GM12878 (cell line): Measurements from ENCODE around the gene POLR3E. TPM values are rescaled to one million over a fixed set of nuclear protein-coding genes. Genes with fewer than 3 reads are reported as not detected.

ENCODE experiments used
- ATAC-seq: fragments of 200-7000 bp; cut with Tn5 transposase; 3 replicates; pipeline ENCODE4 v1.9.1; 2020; ENCODE audit warnings: mild to moderate bottlenecking, moderate library complexity
- BruUV-seq: library from RNA; stranded (reverse); fragments of 400-500 nt; replicated peaks from 2 replicates; lab custom pipeline; 2021; lab: Mats Ljungman, UMichigan
- CTCF ChIA-PET: fragments of 300-600 bp; sonication (Branson Sonifier 250); formaldehyde crosslinking; extraction: SDS; loops from one replicate; lab custom pipeline; 2021; ENCODE audit warnings: inconsistent platforms; lab: Yijun Ruan, JAX
- POLR2A ChIA-PET: fragments of 350-600 bp; formaldehyde crosslinking; extraction: SDS; loops from one replicate; lab custom pipeline; 2021; ENCODE audit warnings: inconsistent platforms; lab: Charles Lee
- RAD21 ChIA-PET: fragments of 300-600 bp; sonication (Branson Sonifier 250); formaldehyde crosslinking; loops from one replicate; lab custom pipeline; 2023; ENCODE audit warnings: antibody characterized with exemption; ENCODE audit not compliant: unreplicated experiment; lab: Charles Lee
- SMC1A ChIA-PET: fragments of 300-600 bp; sonication (Branson Sonifier 250); formaldehyde crosslinking; loops from one replicate; lab custom pipeline; 2023; ENCODE audit not compliant: unreplicated experiment, uncharacterized antibody; lab: Charles Lee
- DNase-seq: peaks from one replicate; pipeline ENCODE4 v3.0.0-alpha.2; 2011; ENCODE audit warnings: low read depth, low spot score
- FAIRE-seq: peaks from 3 replicates; lab custom pipeline; 2011; peaks lifted over from hg19 to GRCh38; lab: Jason Lieb, UNC
- H2AFZ ChIP-seq: 2 replicates; pipeline ENCODE4 v1.6.0; 2011; ENCODE audit warnings: low read depth, low read length, control low read depth; ENCODE audit not compliant: control insufficient read depth
- H3K27ac ChIP-seq: 2 replicates; pipeline ENCODE4 v1.5.1; 2011; ENCODE audit warnings: control low read depth; ENCODE audit not compliant: control insufficient read depth, insufficient read depth
- H3K27me3 ChIP-seq, 2 experiments: replicated peaks in 1 of 2; 2 replicates each; pipeline versions ENCODE4 v1.6.0 to v1.6.1; 2011; ENCODE audit warnings: low read length in 1 of 2; ENCODE audit not compliant: control insufficient read depth in 2 of 2, insufficient read depth in 2 of 2
- H3K36me3 ChIP-seq, 2 experiments: 2 replicates each; pipeline ENCODE4 v1.5.1; 2011; ENCODE audit warnings: low read length in 1 of 2; ENCODE audit not compliant: control insufficient read depth in 2 of 2, insufficient read depth in 2 of 2
- H3K4me1 ChIP-seq: 2 replicates; pipeline ENCODE4 v1.6.1; 2011; ENCODE audit warnings: mild to moderate bottlenecking, low read length, moderate library complexity, mixed read lengths; ENCODE audit not compliant: control insufficient read depth, insufficient read depth
- H3K4me2 ChIP-seq: 2 replicates; pipeline ENCODE4 v1.6.0; 2011; ENCODE audit warnings: control low read depth; ENCODE audit not compliant: control insufficient read depth, insufficient read depth
- H3K4me3 ChIP-seq: fragments of 200-600 bp; sonication (generic); 2 replicates; pipeline ENCODE4 v1.5.1; 2016
- H3K79me2 ChIP-seq: 2 replicates; pipeline ENCODE4 v1.6.0; 2011; ENCODE audit warnings: low read length; ENCODE audit not compliant: control insufficient read depth, insufficient read depth
- H3K9ac ChIP-seq: 2 replicates; pipeline ENCODE4 v1.8.0; 2011; ENCODE audit warnings: low read length, control low read depth, mixed read lengths; ENCODE audit not compliant: control insufficient read depth, insufficient read depth
- H3K9me3 ChIP-seq: replicated peaks from 3 replicates; pipeline ENCODE4 v1.5.1; 2011; ENCODE audit warnings: mild to moderate bottlenecking, low read length; ENCODE audit not compliant: control insufficient read depth, insufficient read depth
- H4K20me1 ChIP-seq: 2 replicates; pipeline ENCODE4 v1.6.0; 2011; ENCODE audit not compliant: control insufficient read depth, insufficient read depth
- CBX3 ChIP-seq: fragments of 200-600 bp; sonication (generic); IDR thresholded peaks from 2 replicates; pipeline ENCODE4 v1.6.1; 2016; ENCODE audit warnings: low read depth, borderline replicate concordance
- E2F8 ChIP-seq: fragments of 450-650 bp; IDR thresholded peaks from 2 replicates; pipeline ENCODE4 v1.6.1; 2018; ENCODE audit warnings: mild to moderate bottlenecking, low read depth, moderate library complexity; ENCODE audit not compliant: partially characterized antibody
- GABPA ChIP-seq: IDR thresholded peaks from 2 replicates; pipeline ENCODE4 v1.6.1; 2014; ENCODE audit warnings: antibody characterized with exemption, low read depth, mild to moderate bottlenecking, inconsistent platforms
- PBX3 ChIP-seq: IDR thresholded peaks from 2 replicates; pipeline ENCODE4 v1.6.1; 2011; ENCODE audit warnings: mild to moderate bottlenecking, low read depth, low read length, moderate library complexity; ENCODE audit not compliant: insufficient replicate concordance
- POU2F2 ChIP-seq: IDR thresholded peaks from 3 replicates; pipeline ENCODE4 v1.6.1; 2011; ENCODE audit warnings: low read depth, mild to moderate bottlenecking, low read length, borderline replicate concordance
- SIN3A ChIP-seq: IDR thresholded peaks from 2 replicates; pipeline ENCODE4 v1.6.1; 2012; ENCODE audit warnings: low read depth, low read length, improper control_type of control experiment
- TCF12 ChIP-seq: IDR thresholded peaks from 2 replicates; pipeline ENCODE4 v1.6.1; 2011; ENCODE audit warnings: low read depth, mild to moderate bottlenecking, low read length
- ZNF592 ChIP-seq: fragments of 450-650 bp; IDR thresholded peaks from 2 replicates; pipeline ENCODE4 v1.6.1; 2017; ENCODE audit warnings: mild to moderate bottlenecking, moderate library complexity
- ZNF622 ChIP-seq: fragments of 450-650 bp; IDR thresholded peaks from 2 replicates; pipeline ENCODE4 v1.6.1; 2017; ENCODE audit warnings: mild to moderate bottlenecking, inconsistent platforms
- in situ Hi-C: fragments of 300-500 bp; cut with MboI; formaldehyde crosslinking; loops from 9 replicates; pipeline ENCODE4 v1.14.3; 2018; ENCODE audit warnings: mixed read lengths
- intact Hi-C: fragments of 100-400 bp; cut with micrococcal nuclease; formaldehyde crosslinking; loops from one replicate; pipeline ENCODE4 v1.14.2; 2022; ENCODE audit not compliant: unreplicated experiment
- polyA plus RNA-seq, 11 experiments: library from polyadenylated mRNA; depleted of rRNA in 4 of 11; unstranded in 6 of 11; stranded (reverse) in 5 of 11; fragments of >200 nt; fragmentation: Nextera tagmentation in 4 of 11; fragmentation: Illumina TruSeq in 1 of 11; extraction: Ambion mirVana in 4 of 11; extraction: Trizol in 1 of 11; gene quantifications; 1 replicate in 1 of 11; 2 replicates in 10 of 11; pipeline versions ENCODE4 v1.2.1 to v1.2.3, GENCODE V29; 2011 to 2016; ENCODE audit warnings: inconsistent platforms in 2 of 11, missing spikeins in 2 of 11, low read depth in 1 of 11
- total RNA-seq, 4 experiments: library from RNA; depleted of rRNA in 3 of 4; stranded (reverse); fragments of >200 nt in 3 of 4; fragmentation: Illumina TruSeq in 1 of 4; extraction: Trizol in 1 of 4; gene quantifications; 2 replicates each; pipeline versions ENCODE4 v1.2.1 to v1.2.3, GENCODE V29; 2013 to 2021

Gene POLR3E
- total and polyA plus RNA-seq, 10 of the 15 experiments (the other 5 are each of a cell fraction or from before 2014, with no cell fraction given), result 11.1 to 79.5 (median 39.7) TPM

GRCh38 chr16:22337045-22337444 lies 39.8 kb downstream of the POLR3E start:
- TF ChIP-seq TCF12 (no peak), SIN3A (no peak), ZNF622 (no peak), GABPA (no peak), ZNF592 (no peak), E2F8 (no peak), POU2F2 (no peak), PBX3 (no peak), CBX3 (no peak)
- Histone ChIP-seq H3K36me3 (peaks cover 7 to 12% of the 10 kb centered on the region in 2 experiments; a peak in 3 of 4 replicates), H3K4me2 (no peak overlapping the region), H3K27me3 (no peaks in the 10 kb centered on the region), H2AFZ (no peak overlapping the region), H3K79me2 (no peaks in the 10 kb centered on the region), H3K4me3 (no peak overlapping the region), H4K20me1 (no peaks in the 10 kb centered on the region), H3K9ac (no peak overlapping the region), H3K4me1 (no peaks in the 10 kb centered on the region), H3K27ac (no peak overlapping the region), H3K9me3 (peaks cover 13% of the 10 kb centered on the region)
- ChIA-PET SMC1A (interaction anchor here (0.6 to 1.7 kb wide), 5 partner anchors 21 to 778 kb away, joined by 3 to 4 read pairs (median 3); no protein-coding TSS in a partner anchor), RAD21 (no interaction called here), POLR2A (no interaction called here), CTCF (interaction anchor here (0.9 to 1.8 kb wide), 6 partner anchors 9 to 141 kb away, joined by 3 to 5 read pairs (median 4); no protein-coding TSS in a partner anchor)
- BruUV-seq, result no TSS peak
- ATAC-seq (no peak), DNase-seq (no peak), FAIRE-seq (no peak)
- in situ Hi-C loops (no loop called here), intact Hi-C loops (no loop called here)
